ENCODE results near the gene EML4. TPM values are rescaled to one million over a fixed set of nuclear protein-coding genes. Genes with fewer than 3 reads are reported as not detected.

The EML4 gene
- total RNA-seq, 1 donor from 2014 or later: 167 TPM

- peak; percentile 71 for DNase-seq (ENCODE audit: low spot score)
- H3K36me3 ChIP-seq: no peaks in the 10 kb centered on the region
- no peaks in the 10 kb centered on the region for H3K9me3 ChIP-seq (ENCODE audit: low read depth)
- peak overlapping the region; percentile 40 for H3K27ac ChIP-seq
- peaks cover 2% of the 10 kb centered on the region for H3K9me3 Mint-ChIP-seq
- peaks cover 5% of the 10 kb centered on the region for H3K27me3 Mint-ChIP-seq (ENCODE audit: insufficient read depth, low read depth)
- no peak overlapping the region for H2AFZ ChIP-seq (replicated peaks)
- peak overlapping the region; percentile 40 for H3K4me2 ChIP-seq
- no peak overlapping the region for H3K9ac ChIP-seq
- TF ChIP-seq EZH2 (IDR thresholded peaks at IDR 0.05) (no peak), CTCF (IDR thresholded peaks at IDR 0.05) (no peak), EZH2phosphoT487 (IDR thresholded peaks at IDR 0.05) (no peak)
- no peaks in the 10 kb centered on the region for H3K79me2 ChIP-seq (ENCODE audit: low read depth)
- H3K27me3 ChIP-seq: no peaks in the 10 kb centered on the region
- H3K4me3 Mint-ChIP-seq: no peak overlapping the region
- peaks cover 6% of the 10 kb centered on the region for H3F3A ChIP-seq (ENCODE audit: low read depth)
- peak overlapping the region; percentile 55 for H3K27ac Mint-ChIP-seq
- peaks cover 10% of the 10 kb centered on the region for H3K4me1 ChIP-seq
- peaks cover 8% of the 10 kb centered on the region for H4K20me1 ChIP-seq (ENCODE audit: low read depth)
- H3K36me3 Mint-ChIP-seq: peaks cover 57% of the 10 kb centered on the region
- H3K4me1 Mint-ChIP-seq: peaks cover 19% of the 10 kb centered on the region
- H3K4me3 ChIP-seq: no peak overlapping the region
Observed at GRCh38 chr2:42336361-42336965, 167.3 kb downstream of the EML4 start.

- no peak overlapping the region for H3K9ac ChIP-seq
- no peaks in the 10 kb centered on the region for H3K36me3 ChIP-seq
- H3K27ac ChIP-seq: no peak overlapping the region
- DNase-seq (ENCODE audit: low spot score): no peak
- no peaks in the 10 kb centered on the region for H3K9me3 ChIP-seq (ENCODE audit: low read depth)
- H3K4me1 ChIP-seq: peaks cover 10% of the 10 kb centered on the region
- H2AFZ ChIP-seq (replicated peaks): no peak overlapping the region
- H3K9me3 Mint-ChIP-seq: peaks cover 2% of the 10 kb centered on the region
- H3K79me2 ChIP-seq (ENCODE audit: low read depth): no peaks in the 10 kb centered on the region
- no peak overlapping the region for H3K4me3 ChIP-seq
- peaks cover 8% of the 10 kb centered on the region for H4K20me1 ChIP-seq (ENCODE audit: low read depth)
- H3K36me3 Mint-ChIP-seq: peaks cover 49% of the 10 kb centered on the region
- peaks cover 10% of the 10 kb centered on the region for H3K27me3 Mint-ChIP-seq (ENCODE audit: insufficient read depth, low read depth)
- H3F3A ChIP-seq (ENCODE audit: low read depth): peaks cover 6% of the 10 kb centered on the region
- no peak overlapping the region for H3K4me2 ChIP-seq
- no peaks in the 10 kb centered on the region for H3K27me3 ChIP-seq
- peaks cover 27% of the 10 kb centered on the region for H3K4me1 Mint-ChIP-seq
- no peak overlapping the region for H3K27ac Mint-ChIP-seq
- TF ChIP-seq EZH2phosphoT487 (IDR thresholded peaks at IDR 0.05) (no peak), EZH2 (IDR thresholded peaks at IDR 0.05) (no peak), CTCF (IDR thresholded peaks at IDR 0.05) (peak; percentile 26)
- H3K4me3 Mint-ChIP-seq: no peak overlapping the region
Observed at GRCh38 chr2:42337356-42337820, 168.2 kb downstream of the EML4 start.

- H3K4me1 Mint-ChIP-seq: peaks cover 33% of the 10 kb centered on the region
Observed at GRCh38 chr2:42337846-42338566, 168.9 kb downstream of the EML4 start.

More at GRCh38 chr2:42337846-42338566, 168.9 kb downstream of the EML4 start:
- H3K9ac ChIP-seq: no peak overlapping the region
- no peaks in the 10 kb centered on the region for H3K9me3 ChIP-seq (ENCODE audit: low read depth)
- H3K27ac ChIP-seq: no peak overlapping the region
- no peak overlapping the region for H3K4me2 ChIP-seq
- Mint-ChIP-seq H3K4me3 (no peak overlapping the region), H3K27ac (no peak overlapping the region), H3K9me3 (peaks cover 2% of the 10 kb centered on the region), H3K36me3 (peaks cover 46% of the 10 kb centered on the region), H3K27me3 (ENCODE audit: insufficient read depth, low read depth) (peaks cover 10% of the 10 kb centered on the region)
- TF ChIP-seq EZH2phosphoT487 (IDR thresholded peaks at IDR 0.05) (no peak), EZH2 (IDR thresholded peaks at IDR 0.05) (no peak), CTCF (IDR thresholded peaks at IDR 0.05) (no peak)
- no peak overlapping the region for H3K4me3 ChIP-seq
- peaks cover 8% of the 10 kb centered on the region for H4K20me1 ChIP-seq (ENCODE audit: low read depth)
- no peak for DNase-seq (ENCODE audit: low spot score)
- no peaks in the 10 kb centered on the region for H3K36me3 ChIP-seq
- H3F3A ChIP-seq (ENCODE audit: low read depth): peaks cover 6% of the 10 kb centered on the region
- no peaks in the 10 kb centered on the region for H3K79me2 ChIP-seq (ENCODE audit: low read depth)
- H2AFZ ChIP-seq (replicated peaks): no peak overlapping the region
- peaks cover 10% of the 10 kb centered on the region for H3K4me1 ChIP-seq
- H3K27me3 ChIP-seq: no peaks in the 10 kb centered on the region

Measured in neural progenitor cell (in vitro differentiated cells).